NB4 (cell line): Measurements from ENCODE around the gene LRIG2.

Source experiments
- MYC ChIP-seq: IDR thresholded peaks from 2 replicates; pipeline ENCODE4 v1.6.1; 2011; ENCODE audit warnings: low read depth, low read length
- POLR2A ChIP-seq: IDR thresholded peaks from 2 replicates; pipeline ENCODE4 v1.6.1; 2011; ENCODE audit warnings: mild to moderate bottlenecking; ENCODE audit not compliant: insufficient read length; ENCODE audit errors: extremely low read depth
- TF ChIP-seq, protein P1 (sequence below): IDR thresholded peaks from one replicate; pipeline ENCODE4 v1.5.1; 2012; ENCODE audit warnings: low read depth, low read length
- TF ChIP-seq, protein P2 (sequence below): IDR thresholded peaks from 2 replicates; pipeline ENCODE4 v1.6.1; 2011; ENCODE audit warnings: low read depth, low read length

DNA sequence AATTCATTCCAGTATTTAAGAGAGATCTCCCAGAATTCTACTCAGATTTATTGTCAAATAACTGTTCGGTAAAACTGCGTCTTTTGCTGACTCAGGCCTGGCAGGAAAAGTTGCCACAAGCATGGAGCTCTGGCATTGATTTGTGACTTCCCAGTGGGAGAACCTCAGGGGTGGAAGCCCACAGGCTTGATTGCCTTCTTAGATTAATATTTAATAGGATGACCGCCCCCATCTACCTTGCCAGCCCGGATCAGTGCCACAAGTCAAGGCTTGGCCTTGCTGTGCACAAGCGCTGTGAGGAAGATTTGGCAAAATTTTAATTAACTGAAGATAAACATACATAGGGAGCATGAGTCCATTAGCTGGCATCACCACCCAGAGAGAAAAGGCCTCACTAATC is 93.5 kb downstream of the LRIG2 start:
- TF ChIP-seq, protein P1, sequence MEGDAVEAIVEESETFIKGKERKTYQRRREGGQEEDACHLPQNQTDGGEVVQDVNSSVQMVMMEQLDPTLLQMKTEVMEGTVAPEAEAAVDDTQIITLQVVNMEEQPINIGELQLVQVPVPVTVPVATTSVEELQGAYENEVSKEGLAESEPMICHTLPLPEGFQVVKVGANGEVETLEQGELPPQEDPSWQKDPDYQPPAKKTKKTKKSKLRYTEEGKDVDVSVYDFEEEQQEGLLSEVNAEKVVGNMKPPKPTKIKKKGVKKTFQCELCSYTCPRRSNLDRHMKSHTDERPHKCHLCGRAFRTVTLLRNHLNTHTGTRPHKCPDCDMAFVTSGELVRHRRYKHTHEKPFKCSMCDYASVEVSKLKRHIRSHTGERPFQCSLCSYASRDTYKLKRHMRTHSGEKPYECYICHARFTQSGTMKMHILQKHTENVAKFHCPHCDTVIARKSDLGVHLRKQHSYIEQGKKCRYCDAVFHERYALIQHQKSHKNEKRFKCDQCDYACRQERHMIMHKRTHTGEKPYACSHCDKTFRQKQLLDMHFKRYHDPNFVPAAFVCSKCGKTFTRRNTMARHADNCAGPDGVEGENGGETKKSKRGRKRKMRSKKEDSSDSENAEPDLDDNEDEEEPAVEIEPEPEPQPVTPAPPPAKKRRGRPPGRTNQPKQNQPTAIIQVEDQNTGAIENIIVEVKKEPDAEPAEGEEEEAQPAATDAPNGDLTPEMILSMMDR: no peak
- TF ChIP-seq POLR2A (no peak), MYC (no peak)
- TF ChIP-seq, protein P2, sequence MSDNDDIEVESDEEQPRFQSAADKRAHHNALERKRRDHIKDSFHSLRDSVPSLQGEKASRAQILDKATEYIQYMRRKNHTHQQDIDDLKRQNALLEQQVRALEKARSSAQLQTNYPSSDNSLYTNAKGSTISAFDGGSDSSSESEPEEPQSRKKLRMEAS: no peak
